ENCODE data around the gene SYN1.
"Not testable (repeated sequence)": the region's sequence is repeated elsewhere in the genome, so short reads cannot be mapped to it uniquely, and the experiment has no call there.

Gene SYN1

GRCh38 chrX:47619486-47620302 lies at the start of gene SYN1:
TSS of gene SYN1 (minus strand) at chrX:47619857. CDS start at chrX:47619728, 129 bp downstream.
- DNase-seq, result peak; percentile 89

- DNase-seq, result not testable (repeated sequence)
Observed at GRCh38 chrX:47665797-47666196, 46.1 kb upstream of the SYN1 start.

- DNase-seq, result no peak
Observed at GRCh38 chrX:47664737-47665136, 45.1 kb upstream of the SYN1 start.

GRCh38 chrX:47662144-47662657 lies 42.5 kb upstream of the SYN1 start:
- no peak for DNase-seq

- no peak for DNase-seq
Observed at GRCh38 chrX:47661539-47661938, 41.9 kb upstream of the SYN1 start.

- no peak for DNase-seq
Observed at GRCh38 chrX:47659421-47659726, 39.7 kb upstream of the SYN1 start.

GRCh38 chrX:47658684-47659420 lies 39.2 kb upstream of the SYN1 start, which contains the start of gene UXT:
TSS of gene UXT (minus strand) at chrX:47659180. CDS start at chrX:47658927, 253 bp downstream.
- DNase-seq, result peak; percentile 96

GRCh38 chrX:47658301-47658683 lies 38.6 kb upstream of the SYN1 start:
- DNase-seq, result no peak

GRCh38 chrX:47651043-47651905 lies 31.6 kb upstream of the SYN1 start:
- DNase-seq, result no peak

- DNase-seq, result peak; percentile 96
Observed at GRCh38 chrX:47650164-47651042, 30.7 kb upstream of the SYN1 start, which contains the start of gene ELK1. TSS of gene ELK1 (minus strand) at chrX:47650563. CDS start at chrX:47641441, 9,122 bp downstream.

- DNase-seq, result no peak
Observed at GRCh38 chrX:47649781-47650163, 30.1 kb upstream of the SYN1 start.

GRCh38 chrX:47649271-47649670 lies 29.6 kb upstream of the SYN1 start:
- no peak for DNase-seq

GRCh38 chrX:47648376-47648775 lies 28.7 kb upstream of the SYN1 start:
- no peak for DNase-seq

- DNase-seq, result no peak
Observed at GRCh38 chrX:47646636-47647035, 27.0 kb upstream of the SYN1 start.

GRCh38 chrX:47645530-47645929 lies 25.9 kb upstream of the SYN1 start:
- DNase-seq, result no peak

GRCh38 chrX:47644557-47645091 lies 25.0 kb upstream of the SYN1 start:
- peak; percentile 41 for DNase-seq

GRCh38 chrX:47643926-47644325 lies 24.3 kb upstream of the SYN1 start:
- no peak for DNase-seq

- no peak for DNase-seq
Observed at GRCh38 chrX:47638816-47639215, 19.2 kb upstream of the SYN1 start.

GRCh38 chrX:47637546-47638195 lies 18.0 kb upstream of the SYN1 start:
- peak; percentile 52 for DNase-seq

- no peak for DNase-seq
Observed at GRCh38 chrX:47634871-47635575, 15.4 kb upstream of the SYN1 start.

Measured in eye (tissue), 1 donor.